Renal cortex interstitium (tissue), 11 donors: ENCODE data around the gene MRPL10. TPM values are rescaled to one million over a fixed set of nuclear protein-coding genes. Genes with fewer than 3 reads are reported as not detected.

ENCODE experiments used
- DNase-seq, 11 donors: peaks; one replicate each; pipeline ENCODE4 v3.0.0-alpha.2; 2013; ENCODE audit warnings: low read depth in 9 of 11, low spot score in 4 of 11; ENCODE audit errors: extremely low read depth in 1 of 11
- polyA plus RNA-seq, 3 donors: library from polyadenylated mRNA; unstranded; fragments of 120-200 nt; gene quantifications; one replicate each; pipeline ENCODE4 v1.2.1, GENCODE V29; 2013; ENCODE audit not compliant: insufficient read length in 3 of 3

The MRPL10 gene
- polyA plus RNA-seq, 3 donors: 54.0 to 58.9 (median 58.4) TPM

DNA sequence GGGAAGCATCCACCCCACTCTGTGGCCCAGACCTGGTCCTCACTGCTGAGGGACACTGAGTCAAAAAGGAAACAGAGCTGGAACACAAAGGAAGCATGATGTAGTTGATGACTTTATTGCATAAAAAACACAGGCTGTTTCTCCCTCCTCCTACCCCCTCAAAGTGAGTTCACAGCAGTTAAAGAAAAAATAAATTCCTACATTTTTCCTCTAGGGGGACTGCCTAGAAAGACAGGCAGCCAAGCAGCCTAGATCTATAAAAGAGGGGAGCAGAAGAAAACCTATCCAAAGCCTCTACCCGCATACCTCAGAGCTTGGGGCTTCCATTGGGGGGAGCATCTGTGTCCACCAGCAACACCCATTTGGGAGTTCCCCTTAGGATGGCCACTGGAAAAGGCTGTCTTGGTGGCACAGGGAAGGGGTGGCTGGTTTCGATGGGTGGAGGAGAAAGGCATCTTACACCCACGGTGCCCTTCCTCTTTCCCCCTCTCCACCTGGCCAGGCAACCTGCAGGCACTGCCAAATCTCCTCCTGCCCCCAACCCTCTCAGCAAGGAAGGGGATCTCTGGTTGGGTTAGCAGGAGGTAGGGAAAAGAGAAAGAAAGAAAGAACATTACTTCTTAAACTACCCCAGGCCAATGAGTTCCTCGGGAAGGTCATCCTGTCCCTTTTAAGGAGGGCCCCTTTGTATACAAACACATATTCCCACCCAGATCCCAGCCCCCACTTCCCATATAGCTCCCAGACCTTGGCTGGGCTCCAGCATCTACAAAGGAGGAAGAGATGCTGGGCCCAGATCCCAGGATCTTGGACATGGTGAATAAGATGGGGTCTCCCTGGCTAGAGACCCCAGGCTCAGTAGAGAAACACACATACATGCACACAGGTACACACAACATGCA, 13.7 kb upstream of the MRPL10 start:
- no peak for DNase-seq

DNA sequence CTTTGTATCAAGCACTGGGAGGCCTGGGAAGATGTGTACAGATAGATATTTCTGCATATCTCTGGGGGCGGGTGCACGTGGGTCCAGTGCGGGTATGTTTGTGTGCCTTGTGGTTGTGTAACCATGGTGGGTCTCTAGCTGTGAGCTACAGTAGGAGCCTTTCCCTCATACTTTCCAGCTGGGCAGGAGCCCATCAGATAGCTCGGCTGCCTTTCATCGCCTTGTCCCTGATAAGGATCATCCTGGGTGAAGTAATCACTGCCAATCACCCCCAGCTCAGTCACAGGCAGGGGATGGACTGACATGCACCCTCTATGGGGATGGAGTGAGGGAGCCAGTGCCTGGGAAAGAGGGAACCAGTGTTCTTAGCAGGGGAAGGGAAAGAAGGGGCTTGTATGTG, 12.9 kb upstream of the MRPL10 start:
- DNase-seq: no peak

DNA sequence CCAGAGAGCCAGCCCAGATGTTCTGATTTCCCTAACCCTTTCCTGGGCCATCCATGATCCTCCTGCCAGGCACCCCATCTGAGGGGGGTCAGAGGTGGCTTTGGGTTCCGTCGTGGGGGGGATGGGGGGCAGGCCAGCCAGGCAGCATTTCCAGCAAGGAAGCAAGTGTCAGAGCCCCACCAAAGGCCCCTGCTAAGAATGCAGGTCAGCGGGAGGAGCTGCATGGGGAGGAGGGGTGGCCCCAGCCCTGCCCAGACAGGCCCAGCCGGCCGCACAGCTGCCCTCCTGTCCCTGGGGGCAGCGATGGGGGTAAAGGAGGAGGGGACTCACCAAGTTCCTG, 12.0 kb upstream of the MRPL10 start:
- no peak for DNase-seq

DNA sequence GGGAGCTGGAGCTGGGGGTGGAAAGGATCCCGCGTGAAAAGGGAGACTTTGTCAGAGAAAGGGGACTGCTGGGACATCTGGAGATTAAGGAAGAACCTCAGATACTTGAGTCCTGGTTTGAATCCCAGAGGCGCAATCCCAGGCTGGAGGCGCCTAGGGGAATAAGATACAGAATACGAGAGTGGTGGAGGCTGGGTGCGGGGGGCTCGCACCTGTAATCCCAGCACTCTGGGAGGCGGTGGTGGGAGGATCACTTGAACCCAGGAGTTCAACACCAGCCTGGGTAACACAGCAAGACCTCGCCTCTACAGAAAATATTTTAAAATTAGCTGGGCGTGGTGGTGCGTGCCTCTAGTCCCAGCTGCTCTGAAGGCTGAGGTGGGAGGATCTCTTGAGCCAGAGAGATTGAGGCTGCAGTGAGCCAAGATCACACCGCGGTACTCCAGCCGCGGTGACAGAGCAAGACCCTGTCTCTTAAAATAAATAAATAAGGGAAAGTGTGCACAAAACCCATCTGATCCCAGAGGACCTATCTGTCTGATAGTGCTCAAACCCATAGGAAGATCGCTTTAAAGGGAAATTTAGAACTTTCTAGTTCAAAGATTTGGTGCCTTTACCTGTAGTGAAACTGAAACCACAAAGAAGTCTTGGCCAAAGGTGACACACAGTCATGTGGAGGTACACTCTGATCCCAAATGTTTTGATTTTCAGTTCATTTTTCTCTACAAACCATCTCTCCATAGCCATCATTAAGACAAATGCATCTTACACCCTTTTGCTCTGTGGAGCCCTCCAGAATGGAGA, 10.3 kb upstream of the MRPL10 start:
- no peak for DNase-seq

DNA sequence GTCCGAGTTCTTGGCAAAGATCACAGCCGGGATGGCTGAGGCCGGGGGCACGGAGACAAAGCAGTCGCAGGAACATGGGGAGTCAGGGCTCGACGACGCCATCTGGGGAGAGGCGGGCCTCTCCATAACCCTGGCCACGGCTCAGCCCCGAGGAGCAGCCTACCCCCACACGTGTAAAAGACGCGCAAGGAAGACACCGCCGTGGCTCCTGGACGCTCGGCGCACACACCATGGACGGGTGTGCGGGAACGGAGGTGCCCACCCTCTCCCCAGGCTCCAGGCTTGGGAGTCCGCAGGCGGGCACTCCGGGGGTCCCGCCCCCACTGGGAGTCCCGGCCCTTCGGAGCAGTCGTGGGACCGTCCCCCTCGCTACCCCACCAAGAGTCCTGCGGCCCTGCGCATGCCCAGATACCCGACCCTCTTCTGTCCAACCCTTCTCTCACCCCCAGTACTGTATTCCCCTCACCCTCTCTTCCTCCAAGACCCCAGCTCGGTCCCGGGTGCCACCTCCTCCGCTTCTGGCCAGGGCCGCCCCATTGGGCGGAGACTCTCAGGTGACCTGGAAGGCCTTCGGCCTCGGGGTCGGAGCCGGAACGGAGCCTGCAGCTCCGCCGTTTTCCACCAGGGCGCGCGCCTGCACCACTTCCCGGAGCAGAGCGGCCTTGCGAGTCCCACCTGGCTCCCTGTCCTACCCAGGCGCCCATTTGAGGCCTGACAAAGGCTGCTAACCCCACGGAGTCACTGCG, 9.6 kb upstream of the MRPL10 start, which contains the start of gene SCRN2:
Gene SCRN2, minus strand, starts transcription at position 532 of the 746 bp plus-strand sequence. Its CDS starts 430 bp downstream, at position 102.
- peak; percentile 76 to 85 (median 81) for DNase-seq

DNA sequence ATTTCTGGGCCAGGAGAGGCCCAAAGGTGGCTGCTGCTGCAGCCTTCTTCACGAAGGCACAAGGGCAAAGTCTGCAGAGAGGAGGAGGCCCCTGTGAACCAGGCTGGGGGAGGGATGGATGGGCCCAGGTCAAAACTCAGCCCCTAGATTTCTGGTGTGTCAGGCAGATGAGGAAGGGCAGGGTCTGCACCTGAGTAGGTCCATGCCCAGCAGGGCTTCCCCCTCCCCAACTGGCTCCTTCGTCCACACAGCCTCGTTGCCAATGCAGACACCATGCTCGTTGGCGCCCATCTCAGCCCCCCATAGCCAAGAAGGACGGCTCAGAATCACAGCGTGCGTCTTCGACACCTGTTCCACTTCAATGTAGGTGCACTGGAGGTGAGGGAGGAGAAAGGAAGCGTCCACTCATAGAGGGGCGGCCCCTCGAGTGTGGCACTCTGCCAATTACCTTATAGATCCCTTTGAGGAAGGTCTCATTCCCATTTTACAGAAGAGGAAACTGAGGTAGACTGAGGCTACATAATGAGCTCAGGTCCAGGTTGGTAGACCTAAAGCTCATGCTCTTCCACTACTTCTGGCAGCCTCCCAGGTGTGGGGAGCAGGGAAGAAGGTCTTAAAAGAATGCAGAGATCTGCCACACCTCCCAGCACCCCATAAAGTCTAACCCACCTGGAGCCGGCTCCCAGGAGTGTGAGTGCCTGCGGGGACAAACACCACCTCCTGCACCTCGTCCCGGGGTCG, 8.8 kb upstream of the MRPL10 start:
- DNase-seq: no peak

DNA sequence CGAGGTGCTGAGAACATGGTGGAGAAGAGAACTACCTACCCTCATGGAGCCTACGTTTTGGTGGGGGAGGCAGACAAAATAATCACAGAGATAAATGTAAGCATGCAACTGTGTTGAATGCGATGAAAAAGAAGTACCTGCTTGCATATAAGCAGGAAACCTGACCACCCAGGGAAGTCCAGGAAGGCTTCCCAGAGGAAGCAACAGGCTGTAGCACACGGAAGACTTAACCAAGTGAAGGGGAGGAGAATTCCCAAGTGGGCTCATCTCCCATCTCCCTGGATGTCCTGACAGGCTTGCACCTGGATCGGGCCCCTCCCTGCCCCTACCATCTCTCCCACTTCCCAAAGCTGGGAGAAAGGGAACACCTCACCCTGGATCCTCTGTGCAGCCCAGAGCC, 7.7 kb upstream of the MRPL10 start:
- no peak for DNase-seq

DNA sequence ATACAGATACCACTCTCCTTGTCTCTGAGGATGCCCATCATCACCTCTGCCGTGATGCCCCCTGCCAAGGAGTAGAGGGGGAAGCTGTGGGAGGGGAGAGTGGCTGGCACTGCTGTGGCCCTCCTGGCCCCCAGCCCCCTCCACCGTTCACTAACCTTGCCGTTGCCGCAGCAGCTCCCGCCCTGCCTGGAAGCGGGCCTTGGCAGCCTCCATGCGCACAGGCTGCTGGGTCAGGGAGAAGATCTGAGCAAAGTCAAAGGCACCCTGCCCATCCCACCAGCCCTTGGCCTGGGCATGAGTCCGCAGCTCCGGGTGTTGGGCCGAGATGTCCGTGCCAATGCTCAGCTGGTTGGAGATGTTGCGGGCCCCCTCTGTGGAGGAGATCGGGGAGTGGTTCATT, 7.3 kb upstream of the MRPL10 start:
- no peak for DNase-seq

DNA sequence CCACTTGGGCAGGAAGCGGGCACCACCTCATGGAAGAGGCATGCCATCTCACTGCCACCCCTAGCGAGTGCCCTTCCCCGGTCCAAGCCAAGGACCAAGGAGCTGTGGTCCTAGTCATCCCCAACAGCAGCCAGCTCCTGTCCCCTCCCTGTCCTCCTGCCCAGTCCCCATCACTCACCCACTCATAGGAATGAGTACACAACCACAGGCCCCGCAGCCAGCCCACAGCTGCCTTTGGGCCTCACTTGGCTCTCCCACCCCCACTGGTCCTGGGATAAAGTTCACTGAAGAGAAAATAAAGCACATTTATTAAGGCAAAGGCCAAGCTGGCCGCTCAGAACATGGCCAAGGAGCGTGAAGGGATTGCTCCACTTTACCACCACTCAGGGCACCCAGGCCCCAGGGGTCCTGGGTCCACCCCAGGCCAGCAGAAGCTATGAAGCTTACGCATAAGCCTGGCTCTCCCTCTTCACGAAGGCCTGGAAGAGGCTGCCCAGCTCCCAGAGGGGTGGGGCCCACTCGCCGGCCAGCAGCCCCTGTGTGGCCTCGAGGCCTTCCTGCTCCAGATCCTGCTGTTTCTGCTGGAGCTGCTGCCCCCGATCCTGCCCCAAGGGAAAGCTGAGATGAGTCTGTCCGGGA, 6.2 kb upstream of the MRPL10 start:
- no peak for DNase-seq

DNA sequence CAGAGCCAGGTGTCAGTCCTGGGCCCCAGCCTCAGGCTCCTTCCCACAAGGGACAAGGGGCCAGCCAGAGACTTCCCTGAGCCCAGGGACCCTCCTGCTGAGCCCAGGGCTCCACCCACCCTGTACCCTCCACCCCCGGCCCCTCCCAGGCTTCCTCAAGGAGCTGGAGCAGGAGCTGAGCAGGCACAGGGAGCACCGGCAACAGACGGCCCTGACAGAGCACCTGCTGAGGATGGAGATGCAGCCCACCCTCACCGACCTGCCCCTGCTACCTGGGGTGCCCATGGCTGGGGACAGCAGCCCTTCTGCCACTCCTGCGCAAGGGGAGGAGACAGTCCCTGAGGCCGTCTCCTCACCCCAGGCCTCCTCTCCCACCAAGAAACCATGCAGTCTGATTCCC, 5.3 kb upstream of the MRPL10 start:
- DNase-seq: no peak

DNA sequence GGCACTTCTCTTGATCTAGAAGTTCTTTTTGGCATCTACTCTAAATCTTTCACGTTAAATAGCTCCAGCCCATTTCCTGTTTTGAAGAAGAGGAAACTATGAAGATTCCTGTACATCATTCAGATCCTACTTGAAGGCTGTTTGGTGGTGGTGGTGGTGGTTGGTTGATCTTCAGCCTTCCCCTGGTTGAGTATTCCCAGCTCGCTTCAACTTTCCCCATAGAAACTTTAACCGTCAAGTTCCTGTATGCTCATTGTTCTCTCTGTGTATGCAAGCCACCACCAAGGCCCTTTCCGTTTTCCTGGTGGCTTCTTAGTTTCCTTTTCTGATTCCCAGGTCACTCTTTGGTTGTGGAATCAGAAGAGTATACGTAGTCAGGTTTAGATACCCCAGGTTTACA, 3.4 kb upstream of the MRPL10 start:
- DNase-seq: no peak

DNA sequence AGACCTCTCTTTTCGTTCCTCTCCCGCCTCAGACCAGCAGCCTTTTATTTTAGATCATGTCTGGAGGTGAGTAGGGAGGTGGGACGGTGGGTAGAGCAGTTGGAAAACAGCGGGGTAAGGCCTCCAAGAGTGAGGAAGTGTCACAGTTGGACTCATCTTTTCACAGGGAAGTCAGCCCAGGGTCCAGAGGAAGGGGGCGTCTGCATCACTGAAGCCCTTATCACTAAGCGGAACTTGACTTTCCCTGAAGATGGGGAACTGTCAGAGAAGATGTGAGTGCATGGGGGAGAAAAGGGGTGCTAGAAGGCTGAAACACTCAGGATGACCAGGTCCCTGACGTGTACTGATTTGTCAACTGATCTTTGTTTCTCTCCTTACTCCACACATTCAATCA, 590 bp upstream of the MRPL10 start:
- no peak for DNase-seq

DNA sequence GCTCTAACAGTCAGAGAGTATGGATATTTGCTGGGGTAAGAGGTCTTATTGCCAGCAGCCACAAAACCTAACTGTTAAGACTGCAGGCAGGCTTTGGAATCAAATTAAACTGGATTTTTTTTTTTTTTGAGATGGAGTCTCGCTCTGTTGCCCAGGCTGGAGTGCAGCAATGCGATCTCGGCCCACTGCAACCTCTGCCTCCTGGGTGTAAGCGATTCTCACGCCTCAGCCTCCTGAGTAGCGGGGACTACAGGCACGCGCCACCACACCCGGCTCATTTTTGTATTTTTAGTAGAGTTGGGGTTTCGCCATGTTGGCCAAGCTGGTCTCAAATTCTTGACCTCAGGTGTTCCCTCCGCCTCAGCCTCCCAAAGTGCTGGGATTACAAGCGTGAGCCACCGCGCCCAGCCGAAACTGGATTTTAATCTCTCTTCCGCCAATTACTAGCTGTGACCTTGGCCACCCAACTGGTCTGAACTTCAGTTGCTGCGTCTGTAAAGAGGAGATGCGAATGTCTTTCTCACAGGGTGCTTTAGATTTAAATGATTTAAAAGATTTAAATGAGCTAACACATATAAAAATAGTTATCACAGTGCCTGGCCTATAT, 842 bp downstream of the MRPL10 start:
- DNase-seq: no peak

DNA sequence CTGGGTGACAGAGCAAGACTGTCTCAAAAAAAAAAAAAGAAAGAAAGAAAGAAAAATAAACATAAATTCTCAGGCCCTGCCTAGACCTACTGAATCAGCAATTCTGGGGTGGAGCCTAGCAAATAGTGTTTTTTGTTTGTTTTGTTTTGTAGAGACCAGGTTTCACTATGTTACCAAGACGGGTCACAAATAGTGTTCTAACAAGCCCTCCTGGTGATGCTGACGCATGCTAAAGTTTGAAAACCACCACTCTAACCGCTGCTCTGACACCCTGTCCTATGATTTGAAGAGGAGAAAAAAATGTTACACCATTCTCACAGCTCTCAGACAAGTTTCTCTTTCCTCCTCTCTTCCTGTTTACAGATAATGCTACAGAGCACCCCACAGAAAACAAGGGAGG, 1.5 kb downstream of the MRPL10 start:
- no peak for DNase-seq

DNA sequence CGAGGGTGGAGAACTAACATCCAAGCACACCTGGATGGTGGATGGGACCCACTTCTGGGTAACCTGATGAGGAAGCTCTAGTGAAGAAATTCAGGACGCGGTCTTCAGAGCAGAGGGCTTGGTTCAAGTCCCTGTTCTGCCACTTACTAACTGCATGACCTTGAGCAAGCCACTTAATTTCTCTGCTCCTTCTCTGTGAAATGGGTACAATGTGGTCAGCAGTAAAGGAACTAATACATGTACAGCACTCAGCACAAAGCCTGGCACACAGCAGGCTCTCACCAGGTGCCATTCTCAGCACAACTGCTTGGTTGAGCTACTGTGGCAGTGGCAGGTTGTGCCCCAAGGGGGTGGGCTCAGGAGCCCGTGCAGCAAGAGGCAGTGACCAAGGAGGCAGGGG, 7.8 kb downstream of the MRPL10 start:
- no peak for DNase-seq

DNA sequence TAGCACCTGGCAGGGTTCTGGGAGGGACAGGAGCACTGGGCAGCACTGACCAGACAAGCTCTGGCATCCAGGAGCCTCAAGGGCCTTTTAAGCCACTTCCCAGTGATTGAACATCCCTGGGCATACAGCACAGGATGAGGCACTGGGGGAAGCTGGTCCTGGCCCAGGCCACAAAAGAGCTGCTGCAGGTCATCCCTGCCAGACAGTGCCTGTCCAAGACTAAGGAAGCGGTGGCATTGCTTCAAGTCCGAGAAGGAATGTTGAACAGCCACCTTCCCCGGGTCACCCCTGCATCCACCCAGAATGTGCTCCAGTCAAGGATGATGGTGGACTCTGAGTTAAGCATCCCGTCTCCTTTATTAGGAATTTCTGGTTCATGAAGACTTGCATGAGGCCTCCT, 8.6 kb downstream of the MRPL10 start:
- DNase-seq: no peak

DNA sequence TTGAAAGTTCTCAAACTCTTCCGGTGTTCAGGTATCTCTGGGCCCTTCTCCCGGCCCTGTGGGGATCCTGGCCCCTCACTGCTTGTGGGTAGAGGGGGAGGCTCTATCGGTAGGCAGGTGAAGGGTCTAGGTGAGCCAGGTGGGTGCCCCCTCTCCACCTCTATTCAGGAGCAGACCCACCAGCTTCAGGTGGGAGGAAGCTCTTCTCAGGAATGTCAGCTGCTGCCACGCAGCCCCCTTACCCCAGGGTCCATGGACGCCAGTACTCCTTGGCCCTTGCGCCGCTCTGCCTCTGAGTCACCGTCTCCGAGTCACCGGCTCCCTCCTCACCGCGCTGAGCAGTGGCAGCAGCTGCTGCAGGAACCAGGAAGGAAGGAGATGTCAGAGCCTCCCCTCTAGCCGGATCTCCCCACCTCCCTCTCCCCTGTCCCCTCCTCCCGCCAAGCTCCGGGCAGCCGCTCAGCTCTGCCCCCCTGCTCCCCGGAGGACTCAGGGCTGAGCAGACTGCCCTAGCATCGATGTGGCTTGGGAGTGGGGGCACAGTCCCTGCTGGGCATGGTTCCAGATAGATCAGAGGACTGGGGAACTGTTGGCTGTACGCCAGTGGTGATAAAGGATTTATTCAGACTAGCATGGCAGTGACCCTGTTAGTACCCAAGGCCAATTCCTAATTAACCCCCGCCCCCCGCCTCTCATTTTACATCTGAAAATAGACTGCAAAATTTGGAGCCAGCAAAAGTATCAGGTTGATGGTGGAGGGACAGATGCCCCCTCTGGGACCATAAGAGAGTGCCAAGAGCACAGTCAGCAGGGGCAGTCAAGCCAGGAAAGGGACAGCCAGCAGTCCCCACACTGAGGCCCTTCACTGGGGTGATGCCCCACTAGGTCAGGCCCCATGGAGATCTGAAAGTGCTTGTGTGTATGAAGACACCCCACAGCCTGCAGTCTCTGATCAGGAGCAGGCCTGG, 9.6 kb downstream of the MRPL10 start, which contains the start of gene OSBPL7:
Gene OSBPL7, minus strand, starts transcription at position 371 of the 968 bp plus-strand sequence. CDS start 1,516 bp downstream, outside the sequence.
- DNase-seq: peak in 10 of 11 donors; percentile 55 to 85 (median 66)
